GM18511 (cell line): ENCODE measurements around the gene MOB2.

ENCODE experiments used
- ATAC-seq: cut with Tn5 transposase; IDR thresholded peaks from one replicate; pipeline ENCODE4 v1.9.1; 2021; ENCODE audit warnings: mild to moderate bottlenecking, moderate library complexity; ENCODE audit not compliant: unreplicated experiment

Gene MOB2

GRCh38 chr11:1422481-1422880 lies 64.1 kb downstream of the MOB2 start:
- ATAC-seq, result no peak

DNA sequence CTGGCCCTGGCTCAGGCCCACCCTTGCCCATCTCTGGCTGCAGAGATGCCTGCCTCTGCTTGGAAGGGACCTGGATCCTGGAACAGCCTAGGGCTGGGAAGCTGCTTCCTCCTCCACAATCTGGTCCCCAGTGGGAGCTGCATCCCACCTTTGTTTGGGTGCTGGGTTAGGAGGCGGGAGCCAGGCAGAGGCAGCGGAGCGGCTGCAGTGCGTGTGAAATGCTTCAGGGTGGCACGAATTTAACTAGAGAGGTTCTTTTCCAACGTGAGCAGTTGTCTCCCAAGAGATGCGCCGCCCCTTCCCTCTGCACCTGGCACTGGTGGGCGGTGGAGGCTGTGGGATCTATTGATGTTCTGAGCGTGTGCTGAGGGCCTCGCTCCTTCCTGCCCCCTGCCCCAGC lies 65.3 kb downstream of the MOB2 start:
- no peak for ATAC-seq

DNA sequence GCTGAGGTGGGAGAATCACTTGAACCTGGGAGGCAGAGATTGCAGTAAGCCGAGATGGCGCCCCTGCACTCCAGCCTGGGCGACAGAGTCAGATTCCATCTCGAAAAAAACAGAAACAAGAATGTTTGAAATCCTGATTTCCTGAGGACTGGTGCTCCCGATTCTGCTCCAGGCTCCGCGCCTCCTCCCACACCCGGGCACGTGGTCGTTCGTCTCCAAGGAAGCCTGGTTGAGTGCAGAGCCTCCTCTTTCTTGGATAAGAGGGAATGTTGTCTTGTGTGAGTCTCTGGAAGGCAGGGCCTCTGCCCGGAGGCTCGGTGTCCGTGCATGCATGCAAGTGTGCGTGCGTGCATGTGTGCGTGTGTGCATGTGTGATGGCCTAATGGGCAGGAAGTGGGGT lies 66.8 kb downstream of the MOB2 start:
- no peak for ATAC-seq
